ENCODE measurements around the gene TSTD2.

The TSTD2 gene

DNA sequence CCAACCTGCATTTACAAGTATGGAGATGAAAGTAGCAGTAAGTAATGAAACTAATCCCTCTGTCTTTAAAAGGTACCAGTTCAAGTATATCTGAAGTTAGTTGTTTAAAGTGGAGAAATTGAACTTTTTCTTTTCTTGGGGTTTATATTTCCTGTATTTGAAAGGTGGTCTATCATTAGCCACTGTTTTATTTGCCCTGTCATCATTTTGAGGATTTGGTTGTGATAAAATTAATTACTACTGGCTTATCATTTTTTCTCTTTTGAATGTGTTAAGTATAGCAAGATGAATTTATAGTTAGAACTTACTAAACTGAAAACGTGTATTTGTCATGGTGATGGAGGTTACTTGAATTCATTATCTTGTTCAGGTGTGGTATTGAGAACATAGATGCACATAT is 25.5 kb upstream of the TSTD2 start:
- Mint-ChIP-seq H3K36me3 (ENCODE audit: low read depth) (peaks cover 77% of the 10 kb centered on the region), H3K9me3 (no peaks in the 10 kb centered on the region), H3K27me3 (ENCODE audit: low read depth, poor library complexity) (no peaks in the 10 kb centered on the region), H3K4me3 (no peak overlapping the region), H3K4me1 (no peaks in the 10 kb centered on the region), H3K27ac (no peak overlapping the region)
- no peak for DNase-seq
- TF ChIP-seq, protein P1, sequence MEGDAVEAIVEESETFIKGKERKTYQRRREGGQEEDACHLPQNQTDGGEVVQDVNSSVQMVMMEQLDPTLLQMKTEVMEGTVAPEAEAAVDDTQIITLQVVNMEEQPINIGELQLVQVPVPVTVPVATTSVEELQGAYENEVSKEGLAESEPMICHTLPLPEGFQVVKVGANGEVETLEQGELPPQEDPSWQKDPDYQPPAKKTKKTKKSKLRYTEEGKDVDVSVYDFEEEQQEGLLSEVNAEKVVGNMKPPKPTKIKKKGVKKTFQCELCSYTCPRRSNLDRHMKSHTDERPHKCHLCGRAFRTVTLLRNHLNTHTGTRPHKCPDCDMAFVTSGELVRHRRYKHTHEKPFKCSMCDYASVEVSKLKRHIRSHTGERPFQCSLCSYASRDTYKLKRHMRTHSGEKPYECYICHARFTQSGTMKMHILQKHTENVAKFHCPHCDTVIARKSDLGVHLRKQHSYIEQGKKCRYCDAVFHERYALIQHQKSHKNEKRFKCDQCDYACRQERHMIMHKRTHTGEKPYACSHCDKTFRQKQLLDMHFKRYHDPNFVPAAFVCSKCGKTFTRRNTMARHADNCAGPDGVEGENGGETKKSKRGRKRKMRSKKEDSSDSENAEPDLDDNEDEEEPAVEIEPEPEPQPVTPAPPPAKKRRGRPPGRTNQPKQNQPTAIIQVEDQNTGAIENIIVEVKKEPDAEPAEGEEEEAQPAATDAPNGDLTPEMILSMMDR (IDR thresholded peaks at IDR 0.05): no peak

DNA sequence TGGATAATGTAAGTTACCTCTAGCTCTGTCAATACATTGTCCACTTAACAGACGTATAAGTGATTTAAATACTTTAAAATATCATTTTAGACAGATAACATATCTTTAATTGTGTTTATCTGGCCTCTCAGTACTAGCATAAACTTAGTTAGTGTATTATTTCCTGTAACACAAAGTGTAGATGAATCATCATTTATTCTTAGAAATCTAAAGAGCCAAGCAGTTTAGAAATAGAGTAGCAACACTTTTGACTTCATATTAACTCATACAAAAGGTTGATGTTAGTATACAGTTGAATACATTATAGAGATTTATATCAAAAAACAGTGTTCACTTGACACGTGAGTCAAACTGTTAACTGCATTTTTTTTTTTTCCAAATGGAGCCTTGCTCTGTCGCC is 18.5 kb upstream of the TSTD2 start:
- TF ChIP-seq, protein P1 (IDR thresholded peaks at IDR 0.05): no peak
- H3K4me1 Mint-ChIP-seq: no peaks in the 10 kb centered on the region
- H3K4me3 Mint-ChIP-seq: no peak overlapping the region
- no peaks in the 10 kb centered on the region for H3K9me3 Mint-ChIP-seq
- DNase-seq: no peak
- H3K27ac Mint-ChIP-seq: no peak overlapping the region
- H3K36me3 Mint-ChIP-seq (ENCODE audit: low read depth): peaks cover 52% of the 10 kb centered on the region
- no peaks in the 10 kb centered on the region for H3K27me3 Mint-ChIP-seq (ENCODE audit: low read depth, poor library complexity)

DNA sequence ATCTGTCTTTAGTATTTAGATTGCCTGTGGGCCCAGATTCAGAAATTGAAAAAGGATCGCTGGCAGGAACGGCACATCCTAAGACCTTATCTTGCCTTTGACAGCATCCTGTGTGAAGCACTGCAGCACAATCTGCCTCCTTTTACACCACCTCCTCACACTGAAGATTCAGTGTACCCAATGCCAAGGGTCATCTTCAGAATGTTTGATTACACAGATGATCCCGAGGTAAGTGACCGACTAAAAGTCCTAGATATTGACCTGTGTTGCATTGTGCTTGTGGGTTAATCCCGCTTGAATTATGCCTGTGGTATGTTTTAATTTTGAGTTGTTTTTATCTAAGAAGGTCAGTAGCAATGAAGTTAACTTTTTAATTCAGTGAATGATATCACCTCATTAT is 14.8 kb upstream of the TSTD2 start:
- TF ChIP-seq, protein P1 (IDR thresholded peaks at IDR 0.05): no peak
- H3K4me1 Mint-ChIP-seq: no peaks in the 10 kb centered on the region
- H3K4me3 Mint-ChIP-seq: no peak overlapping the region
- no peak overlapping the region for H3K27ac Mint-ChIP-seq
- DNase-seq: no peak
- H3K9me3 Mint-ChIP-seq: no peaks in the 10 kb centered on the region
- H3K27me3 Mint-ChIP-seq (ENCODE audit: low read depth, poor library complexity): no peaks in the 10 kb centered on the region
- peaks cover 30% of the 10 kb centered on the region for H3K36me3 Mint-ChIP-seq (ENCODE audit: low read depth)

DNA sequence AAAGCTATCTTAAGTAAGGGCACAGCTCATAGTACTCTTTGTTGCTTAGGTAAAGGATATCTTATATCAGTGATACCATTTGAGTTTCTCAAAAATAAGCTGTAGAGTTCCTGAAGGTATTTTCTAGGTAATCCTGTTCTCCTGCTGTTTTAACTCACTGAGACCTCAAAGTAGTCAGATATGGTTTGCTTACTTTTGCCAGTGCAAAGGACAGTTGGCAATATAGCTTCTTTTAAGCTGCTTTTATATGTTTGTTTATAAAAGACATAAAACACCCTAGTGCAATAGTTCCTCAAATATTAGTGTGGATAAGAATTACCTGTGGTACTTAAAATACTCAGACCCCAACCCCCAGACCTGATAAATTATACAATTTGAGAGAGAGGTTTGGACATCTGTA is 12.6 kb upstream of the TSTD2 start:
- H3K27ac Mint-ChIP-seq: no peak overlapping the region
- peaks cover 24% of the 10 kb centered on the region for H3K36me3 Mint-ChIP-seq (ENCODE audit: low read depth)
- no peaks in the 10 kb centered on the region for H3K4me1 Mint-ChIP-seq
- no peak overlapping the region for H3K4me3 Mint-ChIP-seq
- no peaks in the 10 kb centered on the region for H3K27me3 Mint-ChIP-seq (ENCODE audit: low read depth, poor library complexity)
- TF ChIP-seq, protein P1 (IDR thresholded peaks at IDR 0.05): no peak
- DNase-seq: no peak
- H3K9me3 Mint-ChIP-seq: no peaks in the 10 kb centered on the region

DNA sequence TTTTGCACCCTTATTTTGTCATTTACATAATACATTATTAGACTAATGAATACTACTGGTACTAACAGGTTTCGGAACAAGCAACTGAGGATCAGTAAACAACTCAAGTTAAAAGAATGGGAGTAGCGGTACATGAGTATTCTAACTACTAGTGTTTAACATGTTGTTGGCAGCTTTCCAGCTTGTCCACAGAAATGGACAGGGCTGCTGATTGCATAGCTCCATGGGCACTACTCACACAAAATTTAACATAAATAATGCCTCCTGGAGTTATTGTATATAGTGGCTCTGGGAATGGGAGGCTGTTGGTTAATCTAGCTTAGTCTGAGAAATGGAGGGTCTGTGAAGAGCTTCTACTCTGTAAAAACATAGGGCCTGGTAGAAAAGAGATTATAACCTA is 7.2 kb upstream of the TSTD2 start:
- DNase-seq: no peak
- Mint-ChIP-seq H3K27ac (no peak overlapping the region), H3K27me3 (ENCODE audit: low read depth, poor library complexity) (no peaks in the 10 kb centered on the region), H3K4me3 (no peak overlapping the region), H3K36me3 (ENCODE audit: low read depth) (peaks cover 11% of the 10 kb centered on the region), H3K9me3 (no peaks in the 10 kb centered on the region), H3K4me1 (peaks cover 21% of the 10 kb centered on the region)
- TF ChIP-seq, protein P1 (IDR thresholded peaks at IDR 0.05): no peak

DNA sequence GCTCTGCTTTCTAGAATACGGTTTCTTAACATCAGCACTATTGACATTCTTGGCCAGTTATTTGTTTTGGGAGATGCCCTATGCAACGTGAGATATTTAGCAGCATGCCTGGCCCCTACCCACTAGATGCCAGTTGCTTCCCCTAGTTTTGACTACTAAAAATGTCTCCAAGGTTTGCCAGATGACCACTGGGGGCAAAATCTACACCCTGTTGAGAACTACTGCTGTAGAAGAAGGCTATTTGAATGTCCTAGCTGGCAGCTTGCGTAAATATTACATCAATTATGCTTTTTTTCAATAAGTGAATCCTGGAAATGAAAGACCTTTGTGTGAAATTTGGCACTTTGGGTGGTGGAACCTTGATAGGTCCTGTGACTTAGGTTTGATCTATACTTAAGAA is 5.5 kb upstream of the TSTD2 start:
- H3K27ac Mint-ChIP-seq: no peak overlapping the region
- peaks cover 34% of the 10 kb centered on the region for H3K4me1 Mint-ChIP-seq
- DNase-seq: no peak
- H3K9me3 Mint-ChIP-seq: no peaks in the 10 kb centered on the region
- no peak overlapping the region for H3K4me3 Mint-ChIP-seq
- H3K36me3 Mint-ChIP-seq (ENCODE audit: low read depth): peaks cover 5% of the 10 kb centered on the region
- TF ChIP-seq, protein P1 (IDR thresholded peaks at IDR 0.05): no peak
- no peaks in the 10 kb centered on the region for H3K27me3 Mint-ChIP-seq (ENCODE audit: low read depth, poor library complexity)
